ENCODE results near the gene IFT172.
A peak's percentile ranks its signal among the peaks of the same experiment; 100 is the strongest.
"Not testable (repeated sequence)": the region's sequence is repeated elsewhere in the genome, so short reads cannot be mapped to it uniquely, and the experiment has no call there.

The IFT172 gene

DNA sequence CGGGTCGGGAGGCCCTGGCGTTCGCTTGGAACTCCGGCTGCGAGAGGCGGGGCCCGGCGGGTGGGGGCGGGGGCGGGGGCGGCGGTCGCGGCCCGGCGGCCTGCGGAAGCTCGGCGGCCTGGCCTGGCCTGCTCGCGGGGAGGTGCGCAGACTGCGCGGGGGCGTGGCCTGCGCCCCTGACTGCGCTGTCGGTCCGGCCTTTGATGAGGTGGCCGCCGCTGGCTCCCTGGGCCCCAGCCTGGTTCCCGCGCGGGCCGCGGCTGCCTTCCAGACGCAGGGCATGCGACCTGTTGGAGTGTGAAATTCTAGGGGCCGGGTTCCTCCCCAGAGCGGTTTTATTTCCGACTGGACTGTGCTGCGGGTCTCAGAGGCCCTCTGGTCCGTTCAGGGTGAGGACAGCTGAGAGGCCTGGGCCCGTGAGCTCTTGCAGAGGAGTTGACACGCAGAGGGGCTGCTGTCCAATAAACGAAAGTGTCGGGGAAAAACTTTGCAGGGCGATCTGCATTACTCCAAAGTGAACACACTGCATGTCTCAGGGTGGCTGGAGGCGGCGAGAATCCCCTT lies 60.5 kb downstream of the IFT172 start:
- H3K9me3 ChIP-seq = no peaks in the 10 kb centered on the region
- peak; percentile 76 to 88 for DNase-seq
- peaks cover 4 to 43% (median 26%) of the 10 kb centered on the region in 4 donors for H3K4me1 ChIP-seq
- H3K27me3 ChIP-seq = no peaks in the 10 kb centered on the region
- peak overlapping the region; percentile 71 to 85 for H3K4me3 ChIP-seq
- H3K27ac ChIP-seq = peak overlapping the region; percentile 92 to 95
- TF ChIP-seq, protein P1, sequence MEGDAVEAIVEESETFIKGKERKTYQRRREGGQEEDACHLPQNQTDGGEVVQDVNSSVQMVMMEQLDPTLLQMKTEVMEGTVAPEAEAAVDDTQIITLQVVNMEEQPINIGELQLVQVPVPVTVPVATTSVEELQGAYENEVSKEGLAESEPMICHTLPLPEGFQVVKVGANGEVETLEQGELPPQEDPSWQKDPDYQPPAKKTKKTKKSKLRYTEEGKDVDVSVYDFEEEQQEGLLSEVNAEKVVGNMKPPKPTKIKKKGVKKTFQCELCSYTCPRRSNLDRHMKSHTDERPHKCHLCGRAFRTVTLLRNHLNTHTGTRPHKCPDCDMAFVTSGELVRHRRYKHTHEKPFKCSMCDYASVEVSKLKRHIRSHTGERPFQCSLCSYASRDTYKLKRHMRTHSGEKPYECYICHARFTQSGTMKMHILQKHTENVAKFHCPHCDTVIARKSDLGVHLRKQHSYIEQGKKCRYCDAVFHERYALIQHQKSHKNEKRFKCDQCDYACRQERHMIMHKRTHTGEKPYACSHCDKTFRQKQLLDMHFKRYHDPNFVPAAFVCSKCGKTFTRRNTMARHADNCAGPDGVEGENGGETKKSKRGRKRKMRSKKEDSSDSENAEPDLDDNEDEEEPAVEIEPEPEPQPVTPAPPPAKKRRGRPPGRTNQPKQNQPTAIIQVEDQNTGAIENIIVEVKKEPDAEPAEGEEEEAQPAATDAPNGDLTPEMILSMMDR (IDR thresholded peaks at IDR 0.05) = no peak
- intact Hi-C loops (cut with DNase I; ENCODE audit: low total_unique reads) = loop anchor here (2.0 to 5.0 kb wide), 2 partner anchors 20 to 47 kb away; partner anchors contain the start of genes PPM1G and ZNF513
- peaks cover 11 to 15% (median 12%) of the 10 kb centered on the region in 3 donors for H3K36me3 ChIP-seq

DNA sequence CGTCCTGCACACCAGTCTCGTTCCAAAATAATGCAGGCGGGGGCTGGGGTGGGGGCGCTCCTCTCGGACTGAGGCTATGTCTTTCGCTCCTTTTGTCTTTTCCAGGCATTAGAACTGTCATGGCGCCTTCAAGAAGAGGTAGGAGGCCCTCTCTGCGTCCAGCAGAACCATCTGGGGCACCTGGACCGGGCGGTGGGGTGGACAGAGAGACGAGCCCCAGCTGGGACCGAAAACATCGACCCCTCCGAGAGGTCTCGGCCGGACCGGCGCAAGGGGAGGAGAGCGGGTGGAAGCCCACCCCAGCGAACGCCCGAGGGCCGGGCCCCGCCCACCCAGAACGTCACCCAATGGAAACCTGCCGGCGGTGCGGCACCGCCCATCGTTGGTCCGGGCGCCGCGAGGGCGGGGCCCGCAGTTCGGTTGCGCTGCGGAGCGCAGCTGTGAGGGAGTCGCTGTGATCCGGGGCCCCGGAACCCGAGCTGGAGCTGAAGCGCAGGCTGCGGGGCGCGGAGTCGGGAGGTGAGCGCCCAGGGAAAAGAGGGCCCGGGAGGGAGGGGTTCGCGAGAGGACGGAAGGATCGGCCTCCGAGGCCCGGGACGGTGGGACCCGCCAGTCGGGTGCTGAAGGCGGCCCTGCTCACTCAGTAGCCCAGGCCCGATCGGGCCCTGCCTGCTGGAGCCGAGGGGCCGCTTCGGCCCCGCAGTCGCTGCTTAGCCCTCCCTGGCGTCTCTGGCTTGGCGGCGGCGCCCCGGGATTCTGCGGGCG lies 61.1 kb downstream of the IFT172 start, which contains the start of gene NRBP1:
Gene NRBP1 (plus strand): TSS at position 419 of the 765 bp plus-strand sequence. CDS start 4,643 bp downstream, outside the sequence.
- no peaks in the 10 kb centered on the region for H3K9me3 ChIP-seq
- H3K36me3 ChIP-seq = peaks cover 4 to 8% (median 6%) of the 10 kb centered on the region in 3 donors
- peak; percentile 88 to 96 for DNase-seq
- intact Hi-C loops (cut with DNase I; ENCODE audit: low total_unique reads) = loop anchor here (2.0 to 5.0 kb wide), 2 partner anchors 20 to 46 kb away; partner anchors contain the start of genes PPM1G and ZNF513
- H3K4me3 ChIP-seq = peak within 1 kb of the TSS; percentile 71 to 85
- TF ChIP-seq, protein P1 (IDR thresholded peaks at IDR 0.05) = no peak
- no peaks in the 10 kb centered on the region for H3K27me3 ChIP-seq
- H3K4me1 ChIP-seq = peaks cover 4 to 41% (median 26%) of the 10 kb centered on the region in 4 donors
- H3K27ac ChIP-seq = peak within 1 kb of the TSS; percentile 92 to 95

DNA sequence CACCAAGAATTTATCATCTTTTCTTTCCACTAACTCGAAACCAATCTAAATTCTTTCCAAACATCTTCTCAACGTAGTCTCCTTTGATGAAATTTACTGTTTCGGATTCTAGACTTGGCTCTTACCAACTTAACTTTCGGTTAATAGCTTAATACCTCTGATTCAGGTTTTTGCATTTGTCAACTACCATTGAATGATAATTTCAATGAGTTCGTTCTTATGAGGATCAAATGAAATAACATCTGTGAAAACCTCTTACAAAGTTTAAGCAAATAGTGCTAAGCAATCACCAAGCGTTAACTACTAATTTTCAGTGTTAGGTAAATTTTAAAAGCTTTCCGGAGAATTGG lies 61.7 kb downstream of the IFT172 start:
- DNase-seq = no peak
- intact Hi-C loops (cut with DNase I; ENCODE audit: low total_unique reads) = loop anchor here (2.0 to 5.0 kb wide), 2 partner anchors 19 to 46 kb away; partner anchors contain the start of genes PPM1G and ZNF513
- peaks cover 4 to 36% (median 24%) of the 10 kb centered on the region in 4 donors for H3K4me1 ChIP-seq

DNA sequence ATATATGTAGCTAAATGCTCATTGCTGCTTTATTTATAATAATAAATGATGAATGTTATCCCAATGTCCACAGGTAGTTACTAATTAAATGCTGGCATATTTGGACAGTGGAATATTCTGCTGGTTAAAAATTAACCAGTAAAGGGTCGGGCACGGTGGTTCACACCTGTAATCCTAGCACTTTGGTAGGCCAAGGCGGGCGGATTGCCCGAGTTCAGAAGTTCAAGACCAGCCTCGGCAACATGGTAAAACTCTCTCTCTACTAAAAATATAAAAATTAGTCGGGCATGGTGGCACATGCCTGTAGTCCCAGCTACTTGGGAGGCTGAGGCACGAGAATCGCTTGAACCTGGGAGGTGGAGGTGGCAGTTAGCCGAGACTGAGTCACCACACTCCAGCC lies 64.5 kb downstream of the IFT172 start:
- not testable (repeated sequence) for H3K4me3 ChIP-seq, DNase-seq, H3K27me3 ChIP-seq, H3K36me3 ChIP-seq, H3K27ac ChIP-seq, H3K9me3 ChIP-seq, H3K4me1 ChIP-seq
- intact Hi-C loops (cut with DNase I; ENCODE audit: low total_unique reads) = loop anchor here (5.0 kb wide), 1 partner anchor 43 kb away; the partner anchor contains the start of gene ZNF513

More for the DNA sequence above, 61.7 kb downstream of the IFT172 start:
- no peaks in the 10 kb centered on the region for H3K27me3 ChIP-seq
- TF ChIP-seq, protein P1 (IDR thresholded peaks at IDR 0.05) = no peak
- peak overlapping the region; percentile 92 to 95 for H3K27ac ChIP-seq
- H3K36me3 ChIP-seq = peaks cover 0 to 2% (median under 1%) of the 10 kb centered on the region in 3 donors
- peak overlapping the region; percentile 71 to 85 for H3K4me3 ChIP-seq
- H3K9me3 ChIP-seq = no peaks in the 10 kb centered on the region

DNA sequence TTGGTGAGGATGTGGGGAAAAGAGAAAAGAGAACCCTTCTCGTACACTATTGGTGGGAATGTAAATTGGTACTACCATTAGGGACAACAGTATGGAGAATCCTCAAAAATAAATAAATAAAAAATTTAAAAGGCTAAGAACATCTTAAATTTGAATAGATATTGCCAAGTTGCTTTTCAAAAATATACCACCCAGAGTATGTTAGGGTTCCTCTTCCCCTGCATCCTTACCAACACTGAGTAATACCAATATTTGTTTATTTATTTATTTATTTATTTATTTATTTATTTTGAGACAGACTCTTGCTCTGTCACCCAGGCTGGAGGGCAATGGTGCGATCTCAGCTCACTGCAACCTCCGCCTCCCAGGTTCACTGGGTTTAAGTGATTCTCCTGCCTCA lies 66.6 kb downstream of the IFT172 start:
- Histone ChIP-seq H3K4me3 (no peak overlapping the region), H3K27ac (no peak overlapping the region), H3K36me3 (no peaks in the 10 kb centered on the region), H3K4me1 (no peaks in the 10 kb centered on the region), H3K27me3 (no peaks in the 10 kb centered on the region), H3K9me3 (no peaks in the 10 kb centered on the region)
- intact Hi-C loops (cut with DNase I; ENCODE audit: low total_unique reads) = no loop called here
- no peak for DNase-seq
- TF ChIP-seq, protein P1 (IDR thresholded peaks at IDR 0.05) = no peak
